H1 (cell line): Measurements from ENCODE around the gene CD300H.

ENCODE experiments used
- CREB1 ChIP-seq: IDR thresholded peaks from 2 replicates; pipeline ENCODE4 v1.6.1; 2012; ENCODE audit warnings: inconsistent platforms
- CTCF ChIP-seq, 3 experiments: IDR thresholded peaks; 1 replicate in 2 of 3; 2 replicates in 1 of 3; pipeline versions ENCODE4 v1.5.1 to v1.6.1; 2011; ENCODE audit warnings: low read length in 3 of 3, mild to moderate bottlenecking in 3 of 3, inconsistent platforms in 2 of 3, low read depth in 1 of 3, moderate library complexity in 1 of 3; ENCODE audit not compliant: insufficient read depth in 1 of 3; ENCODE audit errors: control extremely low read depth in 1 of 3
- E2F6 ChIP-seq: IDR thresholded peaks from 2 replicates; pipeline ENCODE4 v1.6.1; 2012; ENCODE audit warnings: inconsistent platforms
- POLR2A ChIP-seq, 2 experiments: IDR thresholded peaks; 1 replicate in 1 of 2; 2 replicates in 1 of 2; pipeline ENCODE4 v1.6.1; 2011; ENCODE audit warnings: low read depth in 2 of 2, low read length in 2 of 2, mild to moderate bottlenecking in 2 of 2; ENCODE audit errors: control extremely low read depth in 1 of 2
- YY1 ChIP-seq: IDR thresholded peaks from 2 replicates; pipeline ENCODE4 v1.6.1; 2011; ENCODE audit warnings: low read depth, mild to moderate bottlenecking, low read length

GRCh38 chr17:74598346-74599022, 31.2 kb upstream of the CD300H start:
- no peak for TF ChIP-seq YY1
- no peak for TF ChIP-seq CREB1
- no peak for TF ChIP-seq CTCF (IDR thresholded peaks at IDR 0.05; ENCODE audit: control extremely low read depth in 1 of 3, insufficient read depth in 1 of 3, low read depth in 1 of 3, low read length in 3 of 3)
- TF ChIP-seq E2F6 = no peak
- TF ChIP-seq POLR2A (IDR thresholded peaks at IDR 0.05; ENCODE audit: control extremely low read depth in 1 of 2, low read depth in 2 of 2, low read length in 2 of 2) = no peak
